IMR-90 (cell line): ENCODE data around the gene LGMN. TPM values are rescaled to one million over a fixed set of nuclear protein-coding genes. Genes with fewer than 3 reads are reported as not detected.

Source experiments
- ATAC-seq: fragments of 200-7000 bp; cut with Tn5 transposase; 2 replicates; pipeline ENCODE4 v1.9.1; 2020; ENCODE audit warnings: low read depth, mild to moderate bottlenecking, moderate library complexity
- BruUV-seq: library from RNA; stranded (reverse); fragments of 400-500 nt; replicated peaks from 2 replicates; lab custom pipeline; 2021; lab: Mats Ljungman, UMichigan
- CTCF ChIA-PET: fragments of 300-600 bp; formaldehyde crosslinking; extraction: SDS; loops from one replicate; lab custom pipeline; 2021; ENCODE audit warnings: antibody characterized with exemption; lab: Yijun Ruan, JAX
- POLR2A ChIA-PET: fragments of 300-600 bp; sonication (Branson Sonifier 250); formaldehyde crosslinking; loops from one replicate; lab custom pipeline; 2022; ENCODE audit warnings: antibody characterized with exemption; ENCODE audit not compliant: unreplicated experiment; lab: Charles Lee
- DNase-seq: peaks from one replicate; pipeline ENCODE4 v3.0.0; 2013
- H2AFZ ChIP-seq: replicated peaks from 2 replicates; pipeline ENCODE3; 2013; ENCODE audit warnings: low read length, mild to moderate bottlenecking; ENCODE audit not compliant: poor library complexity
- H2AK5ac ChIP-seq: 2 replicates; pipeline ENCODE4 v1.6.1; 2013; ENCODE audit warnings: low read depth, low read length, inconsistent platforms
- H2AK9ac ChIP-seq: replicated peaks from 2 replicates; pipeline ENCODE3; 2013; ENCODE audit warnings: mild to moderate bottlenecking, low read depth, low read length, moderate library complexity; ENCODE audit not compliant: poor library complexity
- H2BK120ac ChIP-seq: 2 replicates; pipeline ENCODE4 v1.6.1; 2013; ENCODE audit warnings: low read depth, low read length, inconsistent platforms
- H2BK15ac ChIP-seq: 3 replicates; pipeline ENCODE4 v1.6.1; 2013; ENCODE audit warnings: low read depth, low read length, inconsistent platforms
- H2BK20ac ChIP-seq: 2 replicates; pipeline ENCODE4 v1.6.1; 2013; ENCODE audit warnings: low read depth, mild to moderate bottlenecking, inconsistent platforms, low read length, moderate library complexity
- H2BK5ac ChIP-seq: 2 replicates; pipeline ENCODE4 v1.6.1; 2013; ENCODE audit warnings: mild to moderate bottlenecking, low read depth, low read length, inconsistent platforms; ENCODE audit not compliant: poor library complexity, severe bottlenecking
- H3K14ac ChIP-seq: replicated peaks from 2 replicates; pipeline ENCODE4 v1.6.1; 2013; ENCODE audit warnings: low read depth, low read length, inconsistent platforms
- H3K18ac ChIP-seq: 2 replicates; pipeline ENCODE4 v1.6.1; 2013; ENCODE audit warnings: low read depth, low read length, control low read depth
- H3K23ac ChIP-seq: 2 replicates; pipeline ENCODE4 v1.6.1; 2013; ENCODE audit warnings: low read depth, low read length, inconsistent platforms
- H3K27ac ChIP-seq: 2 replicates; pipeline ENCODE4 v1.5.1; 2013; ENCODE audit warnings: mild to moderate bottlenecking, control low read depth, low read length; ENCODE audit not compliant: insufficient read depth
- H3K27me3 ChIP-seq: 2 replicates; pipeline ENCODE4 v1.6.1; 2013; ENCODE audit warnings: low read length; ENCODE audit not compliant: control insufficient read depth, insufficient read depth
- H3K36me3 ChIP-seq: 2 replicates; pipeline ENCODE4 v1.6.1; 2013; ENCODE audit warnings: low read length, mixed read lengths; ENCODE audit not compliant: control insufficient read depth, insufficient read depth
- H3K4ac ChIP-seq: 2 replicates; pipeline ENCODE4 v1.6.1; 2013; ENCODE audit warnings: low read depth, low read length, inconsistent platforms
- H3K4me1 ChIP-seq: 2 replicates; pipeline ENCODE4 v1.6.1; 2013; ENCODE audit warnings: low read length, mixed read lengths; ENCODE audit not compliant: control insufficient read depth, insufficient read depth
- H3K4me2 ChIP-seq: 2 replicates; pipeline ENCODE4 v1.6.1; 2013; ENCODE audit warnings: low read depth, mild to moderate bottlenecking, control low read depth, low read length, moderate library complexity
- H3K4me3 ChIP-seq: 2 replicates; pipeline ENCODE4 v1.5.1; 2013; ENCODE audit warnings: low read depth, mild to moderate bottlenecking, control low read depth, low read length, moderate library complexity; ENCODE audit not compliant: insufficient read depth
- H3K56ac ChIP-seq: 2 replicates; pipeline ENCODE4 v1.6.1; 2013; ENCODE audit warnings: low read length, inconsistent platforms; ENCODE audit not compliant: insufficient read depth; ENCODE audit errors: extremely low read depth
- H3K79me1 ChIP-seq, 2 experiments: 2 replicates each; pipeline ENCODE4 v1.6.1; 2013; ENCODE audit warnings: low read length in 2 of 2, inconsistent platforms in 1 of 2, low read depth in 1 of 2
- H3K9ac ChIP-seq: 2 replicates; pipeline ENCODE4 v1.6.1; 2013; ENCODE audit warnings: low read depth, low read length, control low read depth
- H3K9me1 ChIP-seq: 2 replicates; pipeline ENCODE4 v1.6.1; 2013; ENCODE audit warnings: low read length, inconsistent platforms; ENCODE audit not compliant: insufficient read depth
- H3K9me3 ChIP-seq: 2 replicates; pipeline ENCODE4 v1.6.1; 2013; ENCODE audit warnings: low read length; ENCODE audit not compliant: control insufficient read depth, insufficient read depth
- H4K20me1 ChIP-seq: 2 replicates; pipeline ENCODE4 v1.6.1; 2013; ENCODE audit warnings: low read length, inconsistent platforms; ENCODE audit not compliant: insufficient read depth
- H4K5ac ChIP-seq: 2 replicates; pipeline ENCODE4 v1.6.1; 2013; ENCODE audit warnings: mild to moderate bottlenecking, low read depth, low read length, control low read depth
- H4K8ac ChIP-seq, 2 experiments: 2 replicates each; pipeline ENCODE4 v1.6.1; 2013; ENCODE audit warnings: low read depth in 2 of 2, low read length in 2 of 2, control low read depth in 1 of 2, inconsistent platforms in 1 of 2
- H4K91ac ChIP-seq: 2 replicates; pipeline ENCODE4 v1.6.1; 2013; ENCODE audit warnings: low read depth, low read length, inconsistent platforms; ENCODE audit not compliant: insufficient read depth
- MAZ ChIP-seq: IDR thresholded peaks from 2 replicates; pipeline ENCODE4 v1.6.1; 2012; ENCODE audit warnings: low read depth, mild to moderate bottlenecking, low read length, improper control_type of control experiment, moderate library complexity, borderline replicate concordance
- POLR2A ChIP-seq: IDR thresholded peaks from 2 replicates; pipeline ENCODE4 v1.6.1; 2012; ENCODE audit warnings: mild to moderate bottlenecking, low read depth, low read length
- USF2 ChIP-seq: fragments of 150-350 bp; IDR thresholded peaks from 2 replicates; pipeline ENCODE4 v1.6.1; 2017; ENCODE audit warnings: mild to moderate bottlenecking, antibody characterized with exemption, low read length, low read depth
- WGBS, 2 experiments: methylation state at CpG; one replicate each; pipeline versions ENCODE4 v1.1.5 to v1.1.7; 2013; ENCODE audit warnings: missing lambda C conversion rate in 2 of 2; ENCODE audit not compliant: insufficient read length in 1 of 2; ENCODE audit errors: extremely low coverage in 2 of 2; 5-methylcytosine and 5-hydroxymethylcytosine counted together
- dilution Hi-C: fragments of 300-500 bp; cut with HindIII; formaldehyde crosslinking; loops from one replicate; pipeline ENCODE4 v1.14.3; 2018; ENCODE audit warnings: low sequenced_read_pairs; ENCODE audit not compliant: unreplicated experiment
- in situ Hi-C: fragments of 300-500 bp; cut with MboI; formaldehyde crosslinking; loops from 3 replicates; pipeline ENCODE4 v1.14.3; 2019; ENCODE audit warnings: low sequenced_read_pairs, inconsistent platforms, mixed read lengths
- intact Hi-C: fragments of 100-400 bp; cut with micrococcal nuclease; formaldehyde crosslinking; loops from 2 replicates; pipeline ENCODE4 v1.10.0; 2022
- polyA plus RNA-seq, 3 experiments: library from polyadenylated mRNA; depleted of rRNA; stranded (reverse); fragments of >200 nt; gene quantifications; 2 replicates each; pipeline ENCODE4 v1.2.3, GENCODE V29; 2012; ENCODE audit warnings: low replicate concordance in 1 of 3
- total RNA-seq: library from RNA; depleted of rRNA; stranded (reverse); fragments of >200 nt; gene quantifications from 2 replicates; pipeline ENCODE4 v1.2.3, GENCODE V29; 2012

Gene LGMN
- total and polyA plus RNA-seq, 2 of the 4 experiments (the other 2 are of a cell fraction): 19.2 to 39.3 TPM

GRCh38 chr14:92704821-92705220 lies 43.6 kb downstream of the LGMN start:
- H3K4me1 ChIP-seq: peaks cover 8% of the 10 kb centered on the region
- WGBS, 2 experiments: 75% methylated on average over 6 of the region's 11 CpGs; no CpG with 5 or more reads in 1 of the 2 experiments
- no peak overlapping the region for H3K4me2 ChIP-seq
- no peak overlapping the region for H4K91ac ChIP-seq
- no peak overlapping the region for H3K9ac ChIP-seq
- ChIA-PET CTCF (no interaction called here), POLR2A (no interaction called here)
- TF ChIP-seq USF2 (no peak), POLR2A (no peak), MAZ (no peak)
- intact Hi-C loops (loop anchor here (5.0 kb wide), 1 partner anchor 42 kb away; the partner anchor contains the start of gene LGMN), dilution Hi-C loops (no loop called here), in situ Hi-C loops (no loop called here)
- H3K4ac ChIP-seq: no peak overlapping the region
- no peaks in the 10 kb centered on the region; the same call in 1 of the 2 replicates for H3K27me3 ChIP-seq
- no peak overlapping the region for H2BK120ac ChIP-seq
- no peak overlapping the region for H4K5ac ChIP-seq
- no peak overlapping the region for H4K8ac ChIP-seq
- BruUV-seq: no TSS peak
- H3K18ac ChIP-seq: no peak overlapping the region
- no peak overlapping the region for H3K14ac ChIP-seq
- no peak overlapping the region for H2BK20ac ChIP-seq
- H3K56ac ChIP-seq: no peak overlapping the region
- H3K9me3 ChIP-seq: no peaks in the 10 kb centered on the region
- no peak for ATAC-seq
- H2AK5ac ChIP-seq: no peak overlapping the region
- no peak overlapping the region for H2AFZ ChIP-seq
- no peak for DNase-seq
- H2BK15ac ChIP-seq: no peak overlapping the region
- H2AK9ac ChIP-seq: no peak overlapping the region
- no peak overlapping the region for H2BK5ac ChIP-seq
- no peaks in the 10 kb centered on the region for H3K36me3 ChIP-seq
- H4K20me1 ChIP-seq: no peaks in the 10 kb centered on the region
- H3K9me1 ChIP-seq: peaks cover 8% of the 10 kb centered on the region
- no peak overlapping the region for H3K4me3 ChIP-seq
- no peaks in the 10 kb centered on the region for H3K79me1 ChIP-seq
- no peak overlapping the region for H3K23ac ChIP-seq
- no peak overlapping the region for H3K27ac ChIP-seq
